Panc1 (cell line): ENCODE measurements around the gene IQCC. TPM values are rescaled to one million over a fixed set of nuclear protein-coding genes. Genes with fewer than 3 reads are reported as not detected.

Source experiments
- ATAC-seq: fragments of 200-7000 bp; cut with Tn5 transposase; 2 replicates; pipeline ENCODE4 v1.9.1; 2020; ENCODE audit warnings: mild to moderate bottlenecking, moderate library complexity
- BruUV-seq: library from RNA; stranded (reverse); fragments of 400-500 nt; replicated peaks from 2 replicates; lab custom pipeline; 2021; lab: Mats Ljungman, UMichigan
- CTCF ChIA-PET: fragments of 300-600 bp; sonication (Branson Sonifier 250); formaldehyde crosslinking; loops from one replicate; lab custom pipeline; 2022; ENCODE audit warnings: antibody characterized with exemption; lab: Charles Lee
- POLR2A ChIA-PET: fragments of 300-600 bp; sonication (Branson Sonifier 250); formaldehyde crosslinking; loops from one replicate; lab custom pipeline; 2022; ENCODE audit warnings: antibody characterized with exemption; lab: Charles Lee
- DNase-seq: peaks from one replicate; pipeline ENCODE4 v3.0.0-alpha.2; 2010; ENCODE audit warnings: low read depth, low spot score
- H3K27ac ChIP-seq: 2 replicates; pipeline ENCODE4 v1.5.1; 2011; ENCODE audit warnings: mild to moderate bottlenecking, low read length, inconsistent platforms
- H3K27me3 ChIP-seq: fragments of 200-500 bp; sonication (Bioruptor generic); 2 replicates; pipeline ENCODE4 v1.6.0; 2014; ENCODE audit warnings: low read length, inconsistent platforms; ENCODE audit not compliant: control insufficient read depth, insufficient read depth
- H3K36me3 ChIP-seq: fragments of 200-500 bp; sonication (Bioruptor generic); 2 replicates; pipeline ENCODE4 v1.5.1; 2014; ENCODE audit warnings: inconsistent platforms, mild to moderate bottlenecking, low read length, moderate library complexity; ENCODE audit not compliant: control insufficient read depth, insufficient read depth
- H3K4me1 ChIP-seq: 2 replicates; pipeline ENCODE4 v1.5.1; 2011; ENCODE audit warnings: inconsistent platforms, mild to moderate bottlenecking, low read length, moderate library complexity; ENCODE audit not compliant: control insufficient read depth, insufficient read depth
- H3K4me3 ChIP-seq, 2 experiments: 2 replicates each; pipeline ENCODE4 v1.5.1; 2011 to 2012; ENCODE audit warnings: low read depth in 2 of 2, low read length in 2 of 2, mild to moderate bottlenecking in 2 of 2, inconsistent platforms in 1 of 2, moderate library complexity in 1 of 2
- H3K9me3 ChIP-seq: fragments of 200-500 bp; sonication (Bioruptor generic); 2 replicates; pipeline ENCODE4 v1.5.1; 2014; ENCODE audit warnings: low read depth, mild to moderate bottlenecking, inconsistent platforms, low read length, moderate library complexity; ENCODE audit not compliant: control insufficient read depth, insufficient read depth
- CTCF ChIP-seq: fragments of 450-650 bp; IDR thresholded peaks from 2 replicates; pipeline ENCODE4 v1.5.1; 2017; ENCODE audit warnings: mild to moderate bottlenecking
- POLR2AphosphoS5 ChIP-seq: IDR thresholded peaks from 2 replicates; pipeline ENCODE4 v1.6.1; 2012; ENCODE audit warnings: mild to moderate bottlenecking, low read depth, low read length, moderate library complexity
- REST ChIP-seq, 2 experiments: IDR thresholded peaks; 2 replicates each; pipeline ENCODE4 v1.6.1; 2011 to 2012; ENCODE audit warnings: low read depth in 2 of 2, control low read depth in 1 of 2, low read length in 1 of 2, mild to moderate bottlenecking in 1 of 2, moderate library complexity in 1 of 2; ENCODE audit not compliant: insufficient read depth in 1 of 2
- SIN3A ChIP-seq: IDR thresholded peaks from 2 replicates; pipeline ENCODE4 v1.6.1; 2012; ENCODE audit warnings: low read depth, mild to moderate bottlenecking, low read length, moderate library complexity, borderline replicate concordance; ENCODE audit not compliant: insufficient read depth
- TCF7L2 ChIP-seq: IDR thresholded peaks from 2 replicates; pipeline ENCODE4 v1.6.1; 2011; ENCODE audit warnings: mild to moderate bottlenecking, low read depth, low read length, inconsistent platforms
- in situ Hi-C: cut with HindIII; loops from 2 replicates; pipeline ENCODE4 v1.10.0; 2016; ENCODE audit warnings: low sequenced_read_pairs, low pct_unique_long_range_greater_than_20kb
- intact Hi-C: fragments of 100-400 bp; cut with micrococcal nuclease; formaldehyde crosslinking; loops from one replicate; pipeline ENCODE4 v1.10.0; 2022; ENCODE audit not compliant: unreplicated experiment
- total RNA-seq: library from RNA; stranded (reverse); gene quantifications from one replicate; pipeline ENCODE4 v1.2.1, GENCODE V29; 2021; ENCODE audit not compliant: unreplicated experiment

Gene IQCC
- total RNA-seq, 1 experiment from 2014 or later: 4.4 TPM

GRCh38 chr1:32246888-32247273, 41.4 kb downstream of the IQCC start, which contains the start of gene FAM167B:
Gene FAM167B, plus strand, starts transcription at chr1:32247222. Its CDS starts 200 bp downstream, at chr1:32247422.
- H3K4me1 ChIP-seq: peaks cover 12% of the 10 kb centered on the region
- ATAC-seq (no peak), DNase-seq (no peak)
- POLR2A ChIA-PET: interaction anchor here (0.6 to 0.7 kb wide), 2 partner anchors 22 to 24 kb away, joined by 3 to 4 read pairs; no protein-coding TSS in a partner anchor
- CTCF ChIA-PET: interaction anchor here (0.6 kb wide), 3 partner anchors 13 to 43 kb away, joined by 5 to 21 read pairs (median 6); no protein-coding TSS in a partner anchor
- H3K27ac ChIP-seq: no peak within 1 kb of the TSS
- in situ Hi-C loops (no loop called here), intact Hi-C loops (no loop called here)
- no peak within 1 kb of the TSS for H3K4me3 ChIP-seq
- no TSS peak for BruUV-seq
- TF ChIP-seq REST (IDR thresholded peaks at IDR 0.05; ENCODE audit: insufficient read depth in 1 of 2, low read depth in 2 of 2, low read length in 1 of 2): no peak
- TF ChIP-seq SIN3A: no peak
- no peak for TF ChIP-seq CTCF
- no peak for TF ChIP-seq TCF7L2
- no peak for TF ChIP-seq POLR2AphosphoS5
- no peaks in the 10 kb centered on the region for H3K27me3 ChIP-seq
- no peaks in the 10 kb centered on the region for H3K9me3 ChIP-seq
- no peaks in the 10 kb centered on the region for H3K36me3 ChIP-seq

GRCh38 chr1:32247452-32247851, 42.0 kb downstream of the IQCC start:
- no peak overlapping the region for H3K27ac ChIP-seq
- no peaks in the 10 kb centered on the region for H3K9me3 ChIP-seq
- CTCF ChIA-PET: interaction anchor here (0.5 to 1.0 kb wide), 4 partner anchors 36 to 58 kb away, joined by 4 to 21 read pairs (median 8); no protein-coding TSS in a partner anchor
- no TSS peak for BruUV-seq
- POLR2A ChIA-PET: interaction anchor here (0.5 kb wide), 1 partner anchor 24 kb away, joined by 7 read pairs; no protein-coding TSS in a partner anchor
- no peak overlapping the region for H3K4me3 ChIP-seq
- TF ChIP-seq SIN3A (no peak), CTCF (no peak), POLR2AphosphoS5 (no peak), REST (IDR thresholded peaks at IDR 0.05; ENCODE audit: insufficient read depth in 1 of 2, low read depth in 2 of 2, low read length in 1 of 2) (no peak), TCF7L2 (no peak)
- DNase-seq (no peak), ATAC-seq (no peak)
- H3K36me3 ChIP-seq: no peaks in the 10 kb centered on the region
- intact Hi-C loops: no loop called here
- peaks cover 10% of the 10 kb centered on the region for H3K4me1 ChIP-seq
- no peaks in the 10 kb centered on the region for H3K27me3 ChIP-seq
- in situ Hi-C loops: no loop called here
